Measurements from ENCODE around the gene TP53BP1. TPM values are rescaled to one million over a fixed set of nuclear protein-coding genes. Genes with fewer than 3 reads are reported as not detected.

The TP53BP1 gene
- polyA plus RNA-seq, 1 experiment, result 85.6 TPM

- TF ChIP-seq CTCF (IDR thresholded peaks at IDR 0.05; ENCODE audit: low read depth, low read length), result no peak
- no peaks in the 10 kb centered on the region for H3K27me3 ChIP-seq (ENCODE audit: control insufficient read depth, insufficient read depth, low read length)
- H3K9me3 ChIP-seq (ENCODE audit: control insufficient read depth, insufficient read depth, low read length), result no peaks in the 10 kb centered on the region
- peak overlapping the region; percentile 75 for H3K27ac ChIP-seq (ENCODE audit: low read depth, low read length)
- H3K4me3 ChIP-seq (ENCODE audit: low read depth, low read length), result peak overlapping the region; percentile 98
- ChIA-PET POLR2A (interaction anchor here (1.1 to 1.3 kb wide), 2 partner anchors 10 to 76 kb away, joined by 3 to 4 read pairs; no protein-coding TSS in a partner anchor), CTCF (interaction anchor here (1.3 kb wide), 1 partner anchor 75 kb away, joined by 7 read pairs; no protein-coding TSS in a partner anchor)
- DNase-seq (ENCODE audit: low read depth, low spot score), result no peak
Observed at GRCh38 chr15:43516185-43516584, 23.2 kb upstream of the TP53BP1 start.

GRCh38 chr15:43515741-43516140, 22.8 kb upstream of the TP53BP1 start:
- TF ChIP-seq CTCF (IDR thresholded peaks at IDR 0.05; ENCODE audit: low read depth, low read length), result no peak
- DNase-seq (ENCODE audit: low read depth, low spot score), result no peak
- Histone ChIP-seq H3K27ac (ENCODE audit: low read depth, low read length) (peak overlapping the region; percentile 75), H3K4me3 (ENCODE audit: low read depth, low read length) (peak overlapping the region; percentile 98; the same call in 1 of the 2 replicates), H3K27me3 (ENCODE audit: control insufficient read depth, insufficient read depth, low read length) (no peaks in the 10 kb centered on the region), H3K9me3 (ENCODE audit: control insufficient read depth, insufficient read depth, low read length) (no peaks in the 10 kb centered on the region)
- ChIA-PET POLR2A (interaction anchor here (1.1 kb wide), 1 partner anchor 10 kb away, joined by 3 read pairs; no protein-coding TSS in a partner anchor), CTCF (interaction anchor here (0.7 to 6.7 kb wide), 3 partner anchors 14 to 75 kb away, joined by 3 to 39 read pairs (median 14); no protein-coding TSS in a partner anchor)

- Histone ChIP-seq H3K4me3 (ENCODE audit: low read depth, low read length) (no peak overlapping the region), H3K9me3 (ENCODE audit: control insufficient read depth, insufficient read depth, low read length) (no peaks in the 10 kb centered on the region), H3K27ac (ENCODE audit: low read depth, low read length) (peak overlapping the region; percentile 40), H3K27me3 (ENCODE audit: control insufficient read depth, insufficient read depth, low read length) (no peaks in the 10 kb centered on the region)
- ChIA-PET CTCF (interaction anchor here (0.7 to 6.7 kb wide), 17 partner anchors 8 to 138 kb away, joined by 3 to 39 read pairs (median 5); partner anchors contain the start of gene TP53BP1), POLR2A (interaction anchor here (0.6 to 0.9 kb wide), 2 partner anchors 9 to 26 kb away, joined by 3 to 4 read pairs; no protein-coding TSS in a partner anchor)
- no peak for DNase-seq (ENCODE audit: low read depth, low spot score)
- TF ChIP-seq CTCF (IDR thresholded peaks at IDR 0.05; ENCODE audit: low read depth, low read length), result peak; percentile 75
Observed at GRCh38 chr15:43514241-43515057, 21.5 kb upstream of the TP53BP1 start.

- Histone ChIP-seq H3K9me3 (ENCODE audit: control insufficient read depth, insufficient read depth, low read length) (no peaks in the 10 kb centered on the region), H3K4me3 (ENCODE audit: low read depth, low read length) (no peak overlapping the region), H3K27ac (ENCODE audit: low read depth, low read length) (no peak overlapping the region), H3K27me3 (ENCODE audit: control insufficient read depth, insufficient read depth, low read length) (no peaks in the 10 kb centered on the region)
- CTCF ChIA-PET, result interaction anchor here (0.9 to 6.7 kb wide), 14 partner anchors 8 to 137 kb away, joined by 3 to 39 read pairs (median 5); partner anchors contain the start of gene TP53BP1
- DNase-seq (ENCODE audit: low read depth, low spot score), result no peak
- no peak for TF ChIP-seq CTCF (IDR thresholded peaks at IDR 0.05; ENCODE audit: low read depth, low read length)
- POLR2A ChIA-PET, result interaction anchor here (0.9 kb wide), 1 partner anchor 8 kb away, joined by 4 read pairs; no protein-coding TSS in a partner anchor
Observed at GRCh38 chr15:43513550-43513949, 20.6 kb upstream of the TP53BP1 start.

Data from AG04450 (cell line).